Non-pigmented ciliary epithelial cell (primary cell): ENCODE data around the gene SYNDIG1.

Source experiments
- DNase-seq: peaks from one replicate; pipeline ENCODE4 v3.0.0-alpha.2; 2010; ENCODE audit warnings: low read depth

The SYNDIG1 gene

DNA sequence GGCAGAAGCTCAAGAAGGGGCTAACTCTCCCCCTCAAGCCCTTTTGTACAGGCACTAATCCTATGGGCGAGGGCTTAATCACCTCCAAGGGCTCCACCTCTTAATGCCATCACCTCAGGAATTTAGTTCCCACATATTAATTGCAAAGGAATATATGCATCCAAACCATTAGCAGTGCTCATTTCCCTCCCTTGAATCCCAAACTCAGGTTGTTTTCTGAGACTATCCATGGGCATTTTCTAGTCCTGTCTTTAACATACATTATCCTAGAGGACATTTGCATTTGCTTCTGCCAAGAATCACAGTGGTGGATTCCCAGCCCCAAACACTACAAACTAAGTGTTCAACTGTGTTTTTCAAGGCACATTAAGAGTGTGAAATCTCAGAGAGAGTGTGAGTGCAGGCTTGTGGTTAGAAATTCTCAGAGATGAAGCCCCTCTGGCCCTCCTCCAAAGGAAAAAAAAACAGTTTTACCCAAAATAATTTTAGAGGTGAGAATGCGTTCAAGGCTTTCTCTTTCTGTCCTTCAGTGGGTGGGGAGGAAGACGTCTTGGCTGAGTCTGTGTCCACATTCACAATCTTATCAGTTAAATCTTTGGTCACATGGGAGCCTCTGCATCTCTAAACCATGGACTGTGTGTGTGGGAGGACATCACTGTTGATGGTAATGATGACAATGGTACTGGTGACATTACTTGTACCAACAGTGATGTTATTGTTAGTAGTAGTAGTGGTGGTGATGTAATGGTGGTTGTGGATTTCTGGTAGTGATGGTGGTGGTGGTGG is 59.3 kb downstream of the SYNDIG1 start:
- no peak for DNase-seq

DNA sequence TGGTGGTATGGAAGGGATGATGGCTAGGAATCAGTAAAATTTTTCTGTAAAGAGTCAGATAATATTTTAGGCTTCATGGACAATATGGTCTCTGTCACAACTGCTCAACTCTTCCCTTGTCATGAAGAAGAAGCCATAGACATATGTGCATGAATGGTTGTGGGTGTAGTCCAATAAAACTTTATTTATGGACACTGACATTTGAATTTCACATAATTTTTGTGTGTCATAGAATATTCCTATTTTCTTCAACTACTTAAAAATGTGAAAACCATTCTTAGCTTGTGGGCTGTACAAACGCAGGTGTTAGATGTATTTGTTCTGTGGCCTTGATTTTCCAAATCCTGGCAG is 59.9 kb downstream of the SYNDIG1 start:
- DNase-seq, result no peak

DNA sequence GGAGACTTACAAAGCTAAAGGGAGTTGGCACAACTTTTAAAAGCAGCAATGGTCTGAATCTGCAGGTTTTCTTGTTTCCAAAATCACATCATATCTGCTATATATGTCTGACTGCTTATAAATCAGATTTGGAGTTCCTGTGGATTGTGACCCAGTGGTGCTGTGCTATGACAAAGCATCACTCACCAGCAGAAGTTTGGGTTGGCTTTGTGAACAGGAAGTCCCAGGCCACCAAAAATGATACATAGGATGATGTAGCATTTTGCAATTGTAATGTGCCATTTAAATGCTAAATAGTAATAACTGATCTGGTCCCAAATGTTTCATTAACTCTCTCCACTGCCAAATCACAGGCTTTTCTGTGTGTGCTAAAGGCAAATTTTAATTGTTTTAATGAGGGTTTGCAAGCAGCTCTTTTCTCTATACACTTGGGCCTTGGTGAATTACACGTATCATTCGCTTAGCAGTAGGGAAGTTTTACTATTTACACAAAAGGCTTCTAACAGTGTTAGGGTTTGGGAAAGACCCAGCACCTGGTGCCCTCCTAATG is 60.8 kb downstream of the SYNDIG1 start:
- DNase-seq, result no peak

- DNase-seq, result no peak
These were observed 61.8 kb downstream of the SYNDIG1 start for GRCh38 chr20:24531202-24531601.

DNA sequence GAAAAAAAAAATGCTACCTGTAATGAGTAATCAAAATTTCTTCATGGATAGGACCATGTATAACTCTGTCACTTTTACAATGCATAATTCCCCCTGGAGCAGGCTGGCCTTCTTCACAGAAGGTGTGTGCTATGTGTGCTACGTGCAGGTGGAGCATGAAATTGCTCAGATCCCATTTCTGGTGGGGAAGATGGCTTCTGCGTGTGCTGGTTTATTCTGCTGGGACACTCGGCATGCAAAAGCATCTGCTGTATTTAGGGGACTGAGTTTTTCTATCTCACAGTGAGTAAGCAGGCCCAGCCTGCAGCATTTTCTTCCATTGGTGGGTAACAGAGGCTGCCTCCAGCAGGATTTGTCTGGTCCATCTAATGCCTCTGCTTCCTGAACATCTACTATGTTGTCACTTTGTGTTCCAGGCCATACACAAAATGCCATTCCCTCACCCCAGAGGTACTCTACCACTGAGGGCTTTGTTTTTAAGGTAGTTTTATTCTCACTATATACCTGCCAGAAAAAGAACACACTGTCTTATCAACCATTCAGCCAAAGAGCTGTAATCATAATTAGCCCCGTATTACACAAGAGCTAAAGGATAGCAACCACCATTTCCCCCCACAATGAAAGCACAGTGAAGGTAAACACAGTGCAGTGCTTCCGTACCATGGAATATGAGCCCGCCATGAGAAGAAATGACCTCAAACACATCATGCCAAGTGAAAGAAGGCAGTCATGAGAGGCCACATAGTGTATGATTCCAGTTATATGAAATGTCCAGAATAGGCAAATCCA is 62.4 kb downstream of the SYNDIG1 start:
- DNase-seq, result no peak

DNA sequence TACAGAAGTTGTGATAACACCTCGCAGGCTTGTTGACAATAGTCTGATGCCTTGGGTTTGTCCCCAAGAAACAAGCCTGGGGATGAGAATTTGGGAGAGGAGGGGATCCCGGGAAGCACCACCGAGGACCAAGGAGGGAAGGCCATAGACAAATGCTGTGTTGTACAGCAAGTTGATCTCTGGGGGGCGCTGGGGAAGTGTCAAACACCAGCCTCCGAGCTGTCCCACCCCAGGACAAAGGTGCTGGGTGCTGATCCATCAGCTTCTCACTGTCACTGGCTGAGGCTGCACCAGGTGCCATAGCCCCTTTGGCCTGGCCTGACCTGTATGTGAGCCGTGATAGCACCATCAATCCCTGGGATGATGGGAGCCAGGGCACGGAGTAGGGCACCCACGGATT is 64.0 kb downstream of the SYNDIG1 start:
- no peak for DNase-seq

DNA sequence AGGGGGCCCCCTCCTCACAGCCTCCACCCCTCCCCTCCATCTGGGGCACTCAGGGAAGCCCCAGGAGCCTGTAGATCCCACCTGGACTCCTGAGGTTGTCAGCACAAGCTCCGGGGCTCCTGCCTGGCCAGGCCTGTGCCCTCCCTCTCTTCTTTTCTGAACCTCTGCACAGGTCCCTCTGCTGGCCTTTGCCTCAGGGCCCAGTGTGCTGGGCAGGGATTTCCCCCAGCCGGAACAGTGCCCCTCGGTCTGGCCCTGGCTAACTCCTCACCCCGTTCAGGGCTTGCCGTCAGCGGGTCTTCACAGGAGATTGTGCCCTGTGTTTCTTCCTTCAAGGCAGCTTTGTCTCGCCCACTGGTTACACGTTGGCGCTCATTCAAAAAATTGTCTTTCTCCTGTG is 64.9 kb downstream of the SYNDIG1 start:
- DNase-seq, result no peak

- no peak for DNase-seq
These were observed 66.7 kb downstream of the SYNDIG1 start for GRCh38 chr20:24535941-24536730.

DNA sequence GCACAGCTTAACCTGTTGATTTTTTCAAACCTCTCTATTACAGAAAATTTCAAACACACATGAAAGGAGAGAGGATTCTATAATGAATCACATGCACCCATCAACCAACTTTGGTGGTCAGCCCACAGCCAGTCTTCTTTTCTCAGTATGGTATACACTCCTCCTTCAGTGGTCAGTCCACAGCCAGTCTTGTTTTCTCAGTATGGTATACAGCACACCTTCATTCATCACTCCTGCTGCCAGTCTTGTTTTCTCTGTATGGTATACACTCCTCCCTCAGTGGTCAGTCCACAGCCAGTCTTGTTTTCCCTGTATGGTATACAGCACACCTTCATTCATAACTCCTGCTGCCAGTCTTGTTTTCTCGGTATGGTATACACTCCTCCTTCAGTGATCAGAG is 67.8 kb downstream of the SYNDIG1 start:
- DNase-seq, result no peak

DNA sequence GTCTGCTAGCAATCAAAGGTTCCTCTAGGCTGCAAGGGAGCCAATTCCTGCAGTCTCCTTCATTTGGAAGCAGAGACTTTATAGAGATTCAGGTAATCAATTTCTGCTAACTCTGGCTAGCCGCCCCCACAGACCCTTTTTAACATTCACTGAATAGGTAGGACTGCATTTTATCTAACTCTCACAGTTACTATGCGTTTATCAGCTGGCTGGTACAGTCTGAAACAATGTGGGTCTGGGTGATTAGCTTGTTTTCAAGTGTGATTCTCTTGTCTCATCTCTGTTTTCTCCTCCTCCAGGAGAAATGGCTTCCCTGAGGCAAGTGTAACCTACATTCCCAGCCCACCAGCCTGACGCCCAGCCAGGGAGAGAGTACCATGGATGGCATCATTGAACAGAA is 73.3 kb downstream of the SYNDIG1 start:
- DNase-seq, result no peak

GRCh38 chr20:24543168-24543567 is 73.7 kb downstream of the SYNDIG1 start:
- no peak for DNase-seq

GRCh38 chr20:24543741-24544140 is 74.3 kb downstream of the SYNDIG1 start:
- DNase-seq, result no peak

- DNase-seq, result no peak
These were observed 74.9 kb downstream of the SYNDIG1 start for GRCh38 chr20:24544371-24544770.

DNA sequence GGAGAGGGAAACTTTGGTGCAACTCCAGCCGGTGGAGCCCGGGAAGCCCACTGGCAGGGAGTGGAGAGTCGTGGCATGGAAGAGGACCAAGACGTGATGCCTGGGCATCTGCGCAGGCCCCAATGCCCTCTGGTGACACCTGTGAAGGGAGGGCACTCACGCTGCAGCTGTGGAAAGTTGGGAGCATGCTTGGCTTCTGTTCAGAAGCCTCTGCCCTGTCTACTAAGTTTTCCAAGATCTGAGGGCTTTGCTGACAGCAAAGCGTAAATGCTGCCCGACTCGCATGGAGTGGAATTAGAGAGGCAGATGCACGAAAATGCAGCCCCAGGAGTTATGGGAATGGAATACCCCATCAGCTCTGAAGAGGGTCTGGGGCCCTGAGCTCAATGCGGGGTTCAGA is 75.7 kb downstream of the SYNDIG1 start:
- no peak for DNase-seq

DNA sequence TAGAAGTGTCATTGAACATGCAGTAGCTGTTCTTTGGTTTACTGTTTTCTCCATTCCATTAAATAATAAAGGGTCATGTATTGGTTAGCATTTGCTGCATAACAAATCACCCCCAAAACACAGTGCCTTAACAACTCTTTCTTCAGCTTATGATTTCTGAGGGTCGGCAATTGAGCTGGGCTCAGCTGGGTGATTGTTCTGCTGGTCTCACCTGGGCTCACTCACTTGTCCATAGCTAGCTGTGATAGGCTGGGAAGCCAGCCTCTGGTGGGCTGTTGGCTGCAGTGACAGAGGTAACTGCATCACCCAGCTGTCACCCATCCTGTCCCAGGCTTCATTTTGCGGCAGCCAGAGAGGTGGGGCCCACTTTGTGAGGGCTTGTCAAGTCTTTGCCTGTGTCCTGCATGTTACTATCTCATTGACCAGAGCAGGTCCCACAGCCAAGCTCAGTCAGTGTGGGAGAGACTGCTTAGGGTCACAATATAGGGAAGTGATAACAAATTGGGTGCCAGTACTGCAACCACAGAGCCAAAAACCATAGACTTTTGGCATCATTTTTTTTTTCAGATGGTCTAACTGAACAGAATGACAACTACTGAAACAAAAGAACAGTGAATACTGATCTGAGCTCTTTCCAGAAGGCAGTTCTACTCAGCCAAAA is 76.9 kb downstream of the SYNDIG1 start:
- DNase-seq, result no peak

- DNase-seq, result no peak
These were observed 78.5 kb downstream of the SYNDIG1 start for GRCh38 chr20:24547967-24548366.

DNA sequence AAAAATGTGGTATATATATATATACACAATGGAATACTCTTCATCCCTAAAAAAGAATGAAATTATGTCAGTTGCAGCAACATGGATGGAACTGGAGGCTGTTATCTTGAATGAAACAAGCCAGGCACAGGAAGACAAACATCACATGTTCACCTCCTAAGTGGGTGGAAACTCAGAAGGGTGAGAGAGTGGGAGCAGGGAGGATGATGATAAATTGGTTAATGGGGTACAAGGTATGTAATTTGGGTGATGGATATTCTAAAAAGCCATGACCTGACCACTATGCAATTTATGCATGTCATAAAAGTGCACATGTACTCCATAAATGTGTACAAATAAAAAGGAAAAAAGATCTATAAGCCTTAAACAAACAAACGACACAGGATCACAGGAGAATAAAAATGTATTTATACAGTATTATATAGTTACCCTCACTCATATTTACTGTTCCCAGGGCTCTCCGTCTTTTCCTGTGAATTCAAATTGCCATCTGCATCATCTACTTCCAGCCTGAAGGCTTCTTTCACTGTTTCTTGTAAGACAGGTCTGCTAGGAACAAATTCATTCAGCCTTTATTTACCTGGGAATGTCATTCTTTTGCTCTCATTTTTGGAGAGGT is 89.8 kb downstream of the SYNDIG1 start:
- no peak for DNase-seq

GRCh38 chr20:24560571-24561491 is 91.4 kb downstream of the SYNDIG1 start:
- DNase-seq, result no peak

GRCh38 chr20:24565835-24566351 is 96.5 kb downstream of the SYNDIG1 start:
- DNase-seq, result no peak

DNA sequence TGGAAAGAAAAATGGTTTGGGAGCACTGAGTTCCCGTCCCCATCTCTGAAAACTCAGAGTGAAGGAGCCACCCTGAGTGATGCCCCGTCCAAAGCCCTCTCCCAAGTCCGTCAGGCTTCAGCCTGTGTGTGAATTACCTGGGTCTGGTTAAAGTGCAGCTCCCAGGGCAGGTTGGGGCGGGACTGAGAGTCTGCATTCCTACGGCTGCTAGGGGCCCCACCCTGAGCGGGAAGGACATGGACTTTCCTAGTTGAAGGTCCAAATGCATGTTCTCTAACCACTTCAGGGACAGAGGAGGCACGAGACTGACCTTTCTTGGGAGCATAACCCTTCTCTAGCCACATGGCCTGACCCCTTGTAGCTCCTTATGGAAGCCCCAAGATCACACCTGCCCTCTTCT is 97.2 kb downstream of the SYNDIG1 start:
- DNase-seq, result no peak
